Parathyroid adenoma (tissue), 2 donors: ENCODE measurements around the gene MKX.

Experiments
- H2AFZ ChIP-seq: fragments of 300-600 bp; sonication (generic); one replicate; pipeline ENCODE4 v1.7.0; 2017; ENCODE audit warnings: antibody characterized with exemption, mild to moderate bottlenecking
- H3K27ac ChIP-seq: fragments of 300-600 bp; sonication (generic); one replicate; pipeline ENCODE4 v1.7.0; 2017
- H3K27me3 ChIP-seq: fragments of 300-600 bp; sonication (generic); one replicate; pipeline ENCODE4 v1.7.0; 2017; ENCODE audit warnings: low read length; ENCODE audit not compliant: control insufficient read depth, insufficient read depth
- H3K36me3 ChIP-seq: fragments of 300-600 bp; sonication (generic); one replicate; pipeline ENCODE4 v1.7.0; 2017; ENCODE audit warnings: low read length; ENCODE audit not compliant: control insufficient read depth, insufficient read depth
- H3K4me1 ChIP-seq: fragments of 300-600 bp; sonication (generic); one replicate; pipeline ENCODE4 v1.7.0; 2017; ENCODE audit warnings: control low read depth
- H3K4me2 ChIP-seq: fragments of 300-600 bp; sonication (generic); one replicate; pipeline ENCODE4 v1.7.0; 2017; ENCODE audit warnings: low read length
- H3K4me3 ChIP-seq: fragments of 300-600 bp; sonication (generic); one replicate; pipeline ENCODE4 v1.7.0; 2017; ENCODE audit warnings: low read depth, low read length
- H3K79me2 ChIP-seq: fragments of 300-600 bp; sonication (generic); one replicate; pipeline ENCODE4 v1.7.0; 2017; ENCODE audit warnings: control low read depth
- H3K9ac ChIP-seq: fragments of 300-600 bp; sonication (generic); one replicate; pipeline ENCODE4 v1.7.0; 2017; ENCODE audit warnings: mild to moderate bottlenecking
- H3K9me3 ChIP-seq: fragments of 300-600 bp; sonication (generic); one replicate; pipeline ENCODE4 v1.7.0; 2017; ENCODE audit warnings: low read length; ENCODE audit not compliant: control insufficient read depth
- CTCF ChIP-seq: fragments of 300-600 bp; sonication (generic); IDR thresholded peaks from one replicate; pipeline ENCODE4 v1.7.0; 2017; ENCODE audit warnings: antibody characterized with exemption, mild to moderate bottlenecking
- donor health status: primary hyperparathyroidism.

Gene MKX

GRCh38 chr10:27742195-27743011 lies 3.2 kb downstream of the MKX start:
- peak overlapping the region; percentile 92 for H2AFZ ChIP-seq
- peak overlapping the region; percentile 78 for H3K4me2 ChIP-seq
- no peak overlapping the region for H3K27ac ChIP-seq
- H3K27me3 ChIP-seq = peaks cover 16% of the 10 kb centered on the region
- peaks cover 2% of the 10 kb centered on the region for H3K4me1 ChIP-seq
- no peak overlapping the region for H3K9ac ChIP-seq
- peak; percentile 73 for TF ChIP-seq CTCF
- no peaks in the 10 kb centered on the region for H3K36me3 ChIP-seq
- no peaks in the 10 kb centered on the region for H3K79me2 ChIP-seq
- no peaks in the 10 kb centered on the region for H3K9me3 ChIP-seq
- H3K4me3 ChIP-seq = peak overlapping the region; percentile 52

- no peaks in the 10 kb centered on the region for H3K79me2 ChIP-seq
- H3K27me3 ChIP-seq = peaks cover 16% of the 10 kb centered on the region
- H3K4me1 ChIP-seq = peaks cover 2% of the 10 kb centered on the region
- no peak overlapping the region for H3K9ac ChIP-seq
- peak overlapping the region; percentile 92 for H2AFZ ChIP-seq
- no peaks in the 10 kb centered on the region for H3K36me3 ChIP-seq
- H3K4me2 ChIP-seq = no peak overlapping the region
- peak overlapping the region; percentile 52 for H3K4me3 ChIP-seq
- no peak overlapping the region for H3K27ac ChIP-seq
- no peak for TF ChIP-seq CTCF
- no peaks in the 10 kb centered on the region for H3K9me3 ChIP-seq
Observed at GRCh38 chr10:27741173-27742091, 4.2 kb downstream of the MKX start.

- no peak overlapping the region for H3K4me3 ChIP-seq
- no peaks in the 10 kb centered on the region for H3K79me2 ChIP-seq
- TF ChIP-seq CTCF = no peak
- H3K4me2 ChIP-seq = no peak overlapping the region
- H2AFZ ChIP-seq = no peak overlapping the region
- H3K36me3 ChIP-seq = no peaks in the 10 kb centered on the region
- H3K9ac ChIP-seq = no peak overlapping the region
- H3K9me3 ChIP-seq = no peaks in the 10 kb centered on the region
- no peaks in the 10 kb centered on the region for H3K4me1 ChIP-seq
- no peaks in the 10 kb centered on the region for H3K27me3 ChIP-seq
- no peak overlapping the region for H3K27ac ChIP-seq
Observed at GRCh38 chr10:27736396-27736795, 9.2 kb downstream of the MKX start.

GRCh38 chr10:27730041-27730440 lies 15.6 kb downstream of the MKX start:
- Histone ChIP-seq H3K4me1 (no peaks in the 10 kb centered on the region), H3K36me3 (no peaks in the 10 kb centered on the region), H3K9me3 (no peaks in the 10 kb centered on the region), H3K4me2 (no peak overlapping the region), H3K4me3 (no peak overlapping the region), H3K27me3 (no peaks in the 10 kb centered on the region), H3K27ac (no peak overlapping the region), H2AFZ (no peak overlapping the region), H3K79me2 (no peaks in the 10 kb centered on the region), H3K9ac (no peak overlapping the region)
- no peak for TF ChIP-seq CTCF
